Stimulated activated CD4-positive, alpha-beta T cell treated with anti-CD3 and anti-CD28 coated beads, Interleukin-1b, Interleukin-23, amount 100 ng/mL, for 48 hours (primary cell): ENCODE measurements around the gene CASKIN1.
"Not testable (repeated sequence)": the region's sequence is repeated elsewhere in the genome, so short reads cannot be mapped to it uniquely, and the experiment has no call there.

Source experiments
- DNase-seq: peaks from one replicate; pipeline ENCODE4 v3.0.0-alpha.2; 2020

Gene CASKIN1

GRCh38 chr16:2129251-2129650 is 67.2 kb downstream of the CASKIN1 start:
- DNase-seq: not testable (repeated sequence)

- DNase-seq: not testable (repeated sequence)
These were observed 68.7 kb downstream of the CASKIN1 start for GRCh38 chr16:2127630-2128280.
